GM19324 (cell line): ENCODE measurements around the gene ASTN2.

Experiments used
- ATAC-seq: cut with Tn5 transposase; IDR thresholded peaks from one replicate; pipeline ENCODE4 v1.9.1; 2021; ENCODE audit warnings: mild to moderate bottlenecking, moderate library complexity; ENCODE audit not compliant: unreplicated experiment, low FRiP score

ASTN2 gene

GRCh38 chr9:116484492-116485061 is 930.3 kb downstream of the ASTN2 start:
- ATAC-seq: no peak

DNA sequence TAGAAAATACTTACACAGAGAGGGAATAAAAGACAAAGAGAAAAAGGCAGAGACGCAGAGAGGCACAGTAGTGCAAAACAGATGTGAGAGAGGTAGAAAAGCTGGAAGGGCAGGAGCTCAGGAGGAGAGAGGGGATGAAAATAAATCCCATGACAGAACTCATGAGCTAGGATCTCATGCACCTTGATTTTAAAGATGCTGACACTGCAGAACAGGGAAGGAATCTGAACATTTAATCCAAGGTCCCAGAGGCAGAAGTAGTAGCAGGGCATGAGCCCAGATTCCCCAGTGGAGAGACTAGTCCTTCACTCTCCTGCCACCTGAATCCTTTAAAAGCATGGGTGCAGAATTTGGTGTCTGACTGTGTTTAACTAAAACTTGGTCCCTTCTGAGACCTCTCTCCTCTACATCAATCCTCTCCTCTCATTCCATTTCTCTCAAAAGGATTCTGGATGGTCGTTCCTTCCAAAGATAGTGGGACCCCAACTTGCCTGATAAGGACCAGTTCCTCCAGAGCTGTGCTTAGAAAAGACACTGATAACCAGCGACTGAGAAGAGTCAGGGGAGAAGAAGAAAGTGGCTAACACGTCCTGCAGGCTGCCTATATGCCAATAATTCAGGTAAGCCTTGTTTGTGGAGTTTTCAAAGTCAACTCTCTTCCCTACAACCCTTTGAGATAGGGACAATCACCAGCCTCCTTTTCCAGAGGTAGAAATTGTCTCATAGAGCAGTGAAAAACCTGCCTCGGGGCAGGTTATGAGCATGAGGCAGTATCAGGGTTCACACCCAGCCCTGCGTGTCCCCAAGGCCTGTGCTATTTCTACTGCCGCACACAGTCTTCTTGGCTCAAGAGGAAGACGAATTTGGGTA is 931.0 kb downstream of the ASTN2 start:
- ATAC-seq: no peak

- ATAC-seq: no peak
Observed at GRCh38 chr9:116482740-116483139, 932.1 kb downstream of the ASTN2 start.

GRCh38 chr9:116480700-116481099 is 934.2 kb downstream of the ASTN2 start:
- ATAC-seq: no peak

GRCh38 chr9:116479967-116480366 is 934.9 kb downstream of the ASTN2 start:
- ATAC-seq: no peak

DNA sequence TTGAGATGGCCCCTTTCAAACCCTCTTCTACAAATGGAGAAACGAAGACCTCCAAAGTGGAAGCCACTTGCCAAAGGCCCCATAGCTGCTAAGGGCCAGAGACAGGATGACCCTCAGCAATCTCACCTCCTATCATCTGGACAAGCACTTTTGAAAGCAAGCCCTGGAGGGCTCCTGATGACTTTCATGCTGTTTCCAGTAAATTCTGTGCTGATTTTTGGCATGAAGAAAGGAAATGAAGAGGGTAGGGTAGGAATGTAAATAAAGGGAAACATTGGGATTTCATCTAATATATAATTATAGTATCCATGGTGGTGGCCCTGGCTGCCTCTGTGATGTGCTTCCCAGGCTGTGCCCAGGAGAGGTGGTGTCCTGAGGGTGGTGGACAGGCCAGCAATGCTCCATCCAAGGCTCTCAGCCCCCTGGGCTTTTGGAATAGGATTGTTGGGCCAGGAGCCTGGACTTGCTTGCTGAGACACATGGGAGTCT is 935.8 kb downstream of the ASTN2 start:
- no peak for ATAC-seq

GRCh38 chr9:116477584-116478141 is 937.2 kb downstream of the ASTN2 start:
- no peak for ATAC-seq

GRCh38 chr9:116476935-116477381 is 937.9 kb downstream of the ASTN2 start:
- no peak for ATAC-seq

- ATAC-seq: no peak
Observed at GRCh38 chr9:116476002-116476401, 938.9 kb downstream of the ASTN2 start.

GRCh38 chr9:116475201-116475600 is 939.7 kb downstream of the ASTN2 start:
- no peak for ATAC-seq

DNA sequence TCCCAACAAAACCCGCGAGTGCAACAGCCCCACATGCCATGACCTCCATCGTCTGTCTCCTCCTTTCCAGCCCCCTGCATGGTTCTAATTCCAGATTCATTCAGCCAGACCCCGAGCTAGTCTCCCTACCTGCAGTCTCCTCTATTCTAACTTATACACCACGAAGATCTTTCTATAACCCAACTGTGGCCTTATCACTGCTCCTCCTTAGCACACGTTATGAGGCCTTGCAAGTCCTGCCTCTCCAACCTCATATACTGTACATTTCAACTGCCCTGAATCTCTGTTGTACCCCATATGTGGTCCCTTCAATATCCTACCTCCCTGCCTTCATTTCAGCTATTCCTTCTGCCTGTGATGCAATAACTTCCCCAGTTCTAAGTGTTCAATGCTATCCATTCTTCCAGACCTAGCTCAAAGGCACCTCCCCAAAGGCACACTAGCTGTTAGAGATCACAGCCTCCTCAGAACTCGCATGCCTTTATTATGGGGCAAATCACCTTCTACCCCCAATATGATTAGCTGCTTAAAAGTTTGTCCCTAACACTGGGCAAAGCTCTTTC is 942.8 kb downstream of the ASTN2 start:
- ATAC-seq: no peak

DNA sequence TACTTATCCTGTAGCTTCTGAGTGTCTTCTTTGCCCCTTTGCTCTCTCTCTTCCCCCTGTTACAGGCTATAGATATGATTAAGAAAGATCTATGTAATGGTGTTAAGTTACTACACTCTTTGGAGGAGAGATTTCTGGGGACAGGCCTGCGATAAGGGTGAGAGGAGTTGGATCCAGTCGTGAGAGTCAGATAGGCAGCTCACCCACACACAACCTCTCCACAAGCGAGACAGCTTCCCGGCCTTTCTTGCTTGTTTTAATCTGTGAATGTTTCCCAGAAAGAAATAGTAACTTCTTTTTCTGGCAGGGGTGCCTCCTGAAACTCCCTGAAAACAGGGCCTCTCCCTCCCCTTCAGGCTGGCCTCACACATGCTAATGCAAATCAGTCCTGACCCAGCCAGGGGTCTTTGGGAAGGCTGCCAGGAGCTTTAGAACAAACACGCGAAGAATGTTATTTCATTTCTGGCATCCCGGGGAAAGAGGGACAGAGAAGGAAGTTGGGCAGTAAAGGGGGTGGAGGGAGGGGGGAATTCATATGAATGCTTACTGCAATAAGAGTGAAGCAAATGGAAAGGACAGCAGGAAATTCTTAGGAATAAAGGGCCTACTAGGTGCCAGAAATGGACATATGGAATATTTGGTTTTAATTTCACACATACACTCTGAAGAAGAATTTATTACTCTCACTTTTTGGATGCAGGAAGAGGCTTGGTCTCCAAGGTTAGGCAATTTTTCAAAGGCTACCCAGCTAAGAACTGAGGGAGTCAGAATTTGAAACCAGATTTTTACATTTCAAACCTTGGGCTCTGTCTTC is 943.6 kb downstream of the ASTN2 start:
- no peak for ATAC-seq

DNA sequence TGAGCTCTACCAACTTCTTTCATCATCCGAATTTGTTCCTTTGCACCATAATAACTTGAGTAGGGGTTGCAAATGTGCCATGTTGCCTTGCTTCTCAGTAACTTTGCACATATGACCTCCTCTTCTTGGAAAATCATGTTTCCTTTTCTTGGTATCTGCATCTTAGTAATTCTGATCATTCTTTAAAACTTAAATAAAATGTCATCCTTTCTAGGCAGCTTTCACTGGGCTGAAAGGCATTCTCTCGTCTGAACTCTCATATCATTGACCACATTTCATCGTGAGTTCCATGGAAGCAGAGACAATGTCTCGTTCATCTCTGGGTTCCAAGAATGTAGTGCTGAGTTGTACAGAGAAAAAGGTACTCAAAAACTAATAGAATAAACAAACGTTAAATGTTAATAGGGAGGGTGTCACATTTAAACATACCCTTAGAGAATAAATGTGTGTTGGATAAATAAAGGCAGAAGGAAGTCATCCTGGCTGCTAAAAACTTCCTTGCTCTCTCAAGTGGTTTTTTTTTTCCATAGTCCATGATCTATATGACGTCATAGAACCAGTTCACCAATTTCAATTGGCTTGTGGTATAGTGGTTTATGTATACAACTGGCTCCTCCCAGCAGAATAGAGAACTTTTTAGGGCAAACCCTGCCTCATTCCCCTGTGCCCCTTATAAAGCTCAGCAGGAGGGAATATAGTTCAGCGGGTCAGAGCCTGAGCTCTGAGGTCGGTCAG is 945.9 kb downstream of the ASTN2 start:
- no peak for ATAC-seq

DNA sequence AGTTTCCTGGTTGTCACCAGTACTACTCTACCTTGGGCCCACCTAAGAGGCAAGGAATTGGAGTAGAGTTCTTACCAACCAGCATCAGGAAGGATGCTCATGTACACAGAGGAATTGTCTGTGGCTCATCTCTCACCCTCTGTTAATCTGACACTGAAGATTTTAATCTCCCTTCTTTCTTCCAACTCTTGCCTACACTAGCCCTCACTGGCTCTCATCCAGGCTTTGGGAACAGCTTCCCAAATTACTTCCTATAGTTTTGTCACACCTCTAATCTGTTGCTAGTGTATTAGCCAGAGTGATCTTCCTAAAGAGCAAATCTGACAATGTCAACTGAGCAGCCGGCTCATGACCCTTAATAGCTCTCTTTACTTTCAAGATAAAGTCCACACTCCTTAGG is 946.5 kb downstream of the ASTN2 start:
- ATAC-seq: no peak

GRCh38 chr9:116467740-116468351 is 947.0 kb downstream of the ASTN2 start:
- ATAC-seq: no peak

DNA sequence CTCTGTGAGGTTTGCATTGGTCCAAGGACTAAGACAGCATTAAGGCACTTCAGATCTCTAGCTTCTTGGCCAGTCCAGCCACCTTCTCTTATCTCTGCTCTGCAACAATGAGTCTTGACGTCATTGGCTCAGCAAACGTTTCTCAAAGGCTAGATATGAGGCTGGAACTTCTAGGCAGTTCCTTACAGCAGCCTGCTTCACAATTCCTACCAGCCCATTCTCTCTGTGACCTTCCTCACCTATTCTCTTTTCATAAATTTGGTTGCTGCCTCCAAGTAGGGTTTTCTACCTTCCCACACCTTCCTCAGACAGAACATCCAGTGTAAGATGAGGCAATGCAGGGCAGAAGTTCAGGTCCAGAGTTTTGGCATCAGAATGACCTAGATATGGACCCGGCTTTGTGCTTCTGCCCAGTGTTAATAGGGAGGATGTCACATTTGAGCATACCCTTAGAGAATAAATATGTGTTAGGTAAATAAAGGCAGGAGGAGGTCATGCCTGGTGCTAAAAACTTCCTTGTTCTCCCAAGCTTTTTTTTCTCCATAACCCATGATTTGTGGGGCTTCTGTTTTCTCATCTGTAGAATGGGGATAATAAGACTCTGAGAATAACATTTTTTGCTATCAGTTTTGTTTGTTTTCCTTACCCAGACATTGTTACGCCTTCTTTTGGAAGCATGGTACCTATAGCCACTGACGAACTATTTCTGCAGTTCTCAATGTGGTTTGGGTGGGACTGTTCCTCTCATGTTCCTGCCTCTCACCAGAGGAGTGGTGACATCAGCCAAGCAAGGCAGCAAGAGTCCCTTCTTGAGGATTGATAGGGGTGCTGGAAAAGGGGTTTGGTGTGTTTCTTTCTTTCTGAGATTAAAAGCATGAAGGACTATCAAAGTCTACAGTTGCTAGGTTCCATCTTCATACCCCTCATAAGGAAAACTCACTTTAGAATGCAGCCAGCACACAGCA is 948.3 kb downstream of the ASTN2 start:
- ATAC-seq: no peak

DNA sequence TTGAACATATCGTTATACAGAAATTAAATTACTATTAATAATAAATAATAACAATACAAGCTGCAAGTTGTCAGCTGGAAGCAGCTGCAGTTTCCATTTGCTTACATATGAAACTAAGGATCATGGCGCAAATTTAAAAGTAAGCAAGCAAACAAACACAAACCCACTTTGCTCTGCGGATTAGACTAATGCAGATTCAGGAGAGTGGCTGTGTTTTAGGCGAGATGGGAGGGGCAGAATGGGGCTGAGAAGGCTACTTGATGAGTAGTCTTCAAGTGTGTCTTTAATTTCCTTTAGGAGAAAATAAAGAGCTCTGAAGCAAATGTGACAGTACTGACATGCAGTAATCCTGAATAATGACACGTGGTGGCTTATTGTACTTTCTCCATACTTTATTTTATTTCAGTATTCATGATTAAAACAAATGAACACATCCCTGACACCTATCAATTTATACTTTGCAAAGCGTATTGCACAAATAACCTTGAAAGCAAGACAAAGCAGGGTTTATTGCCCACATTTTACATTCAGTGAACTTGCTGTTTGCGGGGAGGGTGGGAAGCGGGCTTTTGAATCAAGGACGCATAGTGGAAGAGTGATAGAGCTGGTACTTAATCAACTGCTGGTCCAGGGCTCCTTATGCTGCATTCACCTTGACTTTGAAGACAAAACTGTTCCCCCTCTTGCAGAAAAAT is 949.1 kb downstream of the ASTN2 start:
- no peak for ATAC-seq
